ENCODE measurements around the gene CRK.
A peak's percentile ranks its signal among the peaks of the same experiment; 100 is the strongest.
"Not testable (repeated sequence)": the region's sequence is repeated elsewhere in the genome, so short reads cannot be mapped to it uniquely, and the experiment has no call there.

CRK gene

GRCh38 chr17:1423456-1424135, 32.4 kb downstream of the CRK start:
- DNase-seq (ENCODE audit: low read depth) = no peak

GRCh38 chr17:1422885-1423284, 33.1 kb downstream of the CRK start:
- no peak for DNase-seq (ENCODE audit: low read depth)

GRCh38 chr17:1421470-1421869, 34.6 kb downstream of the CRK start:
- no peak for DNase-seq (ENCODE audit: low read depth)

GRCh38 chr17:1420981-1421380, 35.1 kb downstream of the CRK start:
- no peak for DNase-seq (ENCODE audit: low read depth)

GRCh38 chr17:1420163-1420562, 35.9 kb downstream of the CRK start:
- DNase-seq (ENCODE audit: low read depth) = no peak

- not testable (repeated sequence) for DNase-seq (ENCODE audit: low read depth)
These were observed 37.6 kb downstream of the CRK start for GRCh38 chr17:1418476-1418875.

- no peak for DNase-seq (ENCODE audit: low read depth)
These were observed 39.6 kb downstream of the CRK start for GRCh38 chr17:1416414-1416813.

GRCh38 chr17:1414634-1415033, 41.4 kb downstream of the CRK start:
- DNase-seq (ENCODE audit: low read depth) = no peak

GRCh38 chr17:1414001-1414574, 41.9 kb downstream of the CRK start:
- DNase-seq (ENCODE audit: low read depth) = no peak

GRCh38 chr17:1413281-1413791, 42.7 kb downstream of the CRK start:
- DNase-seq (ENCODE audit: low read depth) = no peak

GRCh38 chr17:1412185-1413110, 43.6 kb downstream of the CRK start:
- no peak for DNase-seq (ENCODE audit: low read depth)

GRCh38 chr17:1402262-1402586, 53.8 kb downstream of the CRK start:
- no peak for DNase-seq (ENCODE audit: low read depth)

GRCh38 chr17:1399679-1400512, 56.1 kb downstream of the CRK start, which contains the start of gene YWHAE:
TSS of gene YWHAE (minus strand) at chr17:1400222. CDS start at chr17:1400110, 112 bp downstream.
- peak; percentile 95 for DNase-seq (ENCODE audit: low read depth)

- peak; percentile 3 for DNase-seq (ENCODE audit: low read depth)
These were observed 56.9 kb downstream of the CRK start for GRCh38 chr17:1398931-1399678.

GRCh38 chr17:1398028-1398427, 58.0 kb downstream of the CRK start:
- no peak for DNase-seq (ENCODE audit: low read depth)

GRCh38 chr17:1395876-1396665, 60.0 kb downstream of the CRK start:
- not testable (repeated sequence) for DNase-seq (ENCODE audit: low read depth)

- no peak for DNase-seq (ENCODE audit: low read depth)
These were observed 64.5 kb downstream of the CRK start for GRCh38 chr17:1391577-1391976.

- no peak for DNase-seq (ENCODE audit: low read depth)
These were observed 65.3 kb downstream of the CRK start for GRCh38 chr17:1390432-1391367.
